ENCODE results near the gene UBE2J2. TPM values are rescaled to one million over a fixed set of nuclear protein-coding genes. Genes with fewer than 3 reads are reported as not detected.

Gene UBE2J2
- total RNA-seq, 4 donors from 2014 or later, result 30.2 to 70.0 (median 60.0) TPM

DNA sequence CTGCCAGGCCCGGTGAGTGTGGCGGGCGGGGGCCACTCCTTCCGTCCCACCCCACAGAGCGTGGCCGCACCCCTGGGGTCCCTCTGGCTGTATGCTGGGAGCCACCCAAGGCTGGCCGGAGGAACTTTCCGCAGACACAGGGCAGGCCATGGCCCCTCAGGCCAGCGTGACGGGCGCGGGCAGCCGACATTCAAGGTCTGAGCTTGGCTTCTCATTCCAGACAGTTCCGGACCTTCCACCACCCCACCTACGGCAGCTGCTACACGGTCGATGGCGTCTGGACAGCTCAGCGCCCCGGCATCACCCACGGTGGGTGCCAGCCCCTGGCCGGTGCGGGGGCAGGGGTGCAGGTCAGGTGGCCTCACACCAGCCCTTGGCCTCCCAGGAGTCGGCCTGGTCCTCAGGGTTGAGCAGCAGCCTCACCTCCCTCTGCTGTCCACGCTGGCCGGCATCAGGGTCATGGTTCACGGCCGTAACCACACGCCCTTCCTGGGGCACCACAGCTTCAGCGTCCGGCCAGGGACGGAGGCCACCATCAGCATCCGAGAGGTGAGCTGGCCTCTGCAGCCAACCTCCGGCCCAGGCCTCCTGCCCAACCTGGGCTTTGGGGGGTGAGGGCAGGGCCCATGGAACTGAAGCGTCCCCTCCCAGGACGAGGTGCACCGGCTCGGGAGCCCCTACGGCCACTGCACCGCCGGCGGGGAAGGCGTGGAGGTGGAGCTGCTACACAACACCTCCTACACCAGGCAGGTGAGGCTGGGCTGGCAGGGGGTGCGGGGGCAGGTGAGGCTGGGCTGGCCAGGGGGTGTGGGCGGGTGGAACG, 13.8 kb upstream of the UBE2J2 start:
- TF ChIP-seq POLR2A (IDR thresholded peaks at IDR 0.05) (no peak), EP300 (IDR thresholded peaks at IDR 0.05) (no peak), POLR2AphosphoS5 (IDR thresholded peaks at IDR 0.05) (no peak)
- TF ChIP-seq, protein P1, sequence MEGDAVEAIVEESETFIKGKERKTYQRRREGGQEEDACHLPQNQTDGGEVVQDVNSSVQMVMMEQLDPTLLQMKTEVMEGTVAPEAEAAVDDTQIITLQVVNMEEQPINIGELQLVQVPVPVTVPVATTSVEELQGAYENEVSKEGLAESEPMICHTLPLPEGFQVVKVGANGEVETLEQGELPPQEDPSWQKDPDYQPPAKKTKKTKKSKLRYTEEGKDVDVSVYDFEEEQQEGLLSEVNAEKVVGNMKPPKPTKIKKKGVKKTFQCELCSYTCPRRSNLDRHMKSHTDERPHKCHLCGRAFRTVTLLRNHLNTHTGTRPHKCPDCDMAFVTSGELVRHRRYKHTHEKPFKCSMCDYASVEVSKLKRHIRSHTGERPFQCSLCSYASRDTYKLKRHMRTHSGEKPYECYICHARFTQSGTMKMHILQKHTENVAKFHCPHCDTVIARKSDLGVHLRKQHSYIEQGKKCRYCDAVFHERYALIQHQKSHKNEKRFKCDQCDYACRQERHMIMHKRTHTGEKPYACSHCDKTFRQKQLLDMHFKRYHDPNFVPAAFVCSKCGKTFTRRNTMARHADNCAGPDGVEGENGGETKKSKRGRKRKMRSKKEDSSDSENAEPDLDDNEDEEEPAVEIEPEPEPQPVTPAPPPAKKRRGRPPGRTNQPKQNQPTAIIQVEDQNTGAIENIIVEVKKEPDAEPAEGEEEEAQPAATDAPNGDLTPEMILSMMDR (IDR thresholded peaks at IDR 0.05), result no peak
- Histone ChIP-seq H3K4me3 (no peak overlapping the region), H3K27me3 (peaks cover 33% of the 10 kb centered on the region), H3K9me3 (no peaks in the 10 kb centered on the region), H3K36me3 (no peaks in the 10 kb centered on the region), H3K27ac (no peak overlapping the region), H3K4me1 (peaks cover 23% of the 10 kb centered on the region)
- DNase-seq (ENCODE audit: low spot score in 2 of 2), result no peak
- 74% methylated on average over 7 of the region's 46 CpGs for WGBS

DNA sequence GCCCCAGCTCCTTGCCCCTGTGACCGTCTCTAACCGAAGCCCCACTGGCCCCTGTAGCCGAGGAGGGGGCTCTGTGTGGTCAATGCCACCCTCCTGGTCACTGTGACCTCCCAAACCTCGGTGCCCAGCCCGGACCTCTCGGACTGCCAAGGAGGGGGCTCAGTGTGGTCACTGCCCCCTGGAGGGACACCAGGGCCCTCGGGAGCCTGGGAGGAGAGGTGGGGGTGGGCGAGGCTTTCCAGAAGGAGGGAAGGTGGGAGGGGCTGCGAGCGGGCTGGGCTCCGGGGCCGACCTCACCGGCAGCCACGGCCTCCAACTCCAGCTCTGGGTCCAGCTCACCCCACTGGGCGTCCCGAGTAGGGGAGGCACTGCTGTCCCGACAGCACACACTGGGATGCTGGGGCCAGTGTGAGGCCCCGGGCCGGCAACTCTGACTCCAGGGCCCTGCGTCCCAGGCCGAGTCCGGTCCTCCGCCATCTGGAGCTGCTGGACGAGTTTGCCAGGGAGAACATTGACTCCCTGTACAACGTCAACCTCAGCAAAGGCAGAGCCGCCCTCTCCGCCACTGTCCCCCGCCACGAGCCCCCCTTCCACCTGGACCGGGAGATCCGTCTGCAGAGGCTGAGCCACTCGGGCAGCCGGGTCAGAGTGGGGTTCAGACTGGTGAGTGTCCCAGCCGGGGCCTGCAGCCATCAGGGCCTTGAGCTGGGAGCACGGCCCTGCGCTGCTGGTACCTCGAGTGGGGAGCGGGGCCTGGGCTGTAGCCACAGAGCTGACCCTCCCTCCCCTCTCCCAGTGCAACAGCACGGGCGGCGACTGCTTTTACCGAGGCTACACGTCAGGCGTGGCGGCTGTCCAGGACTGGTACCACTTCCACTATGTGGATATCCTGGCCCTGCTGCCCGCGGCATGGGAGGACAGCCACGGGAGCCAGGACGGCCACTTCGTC, 12.9 kb upstream of the UBE2J2 start:
- Histone ChIP-seq H3K36me3 (no peaks in the 10 kb centered on the region), H3K4me1 (peaks cover 24% of the 10 kb centered on the region), H3K9me3 (no peaks in the 10 kb centered on the region), H3K27ac (no peak overlapping the region), H3K27me3 (peaks cover 33% of the 10 kb centered on the region), H3K4me3 (no peak overlapping the region)
- no peak for DNase-seq (ENCODE audit: low spot score in 2 of 2)
- TF ChIP-seq EP300 (IDR thresholded peaks at IDR 0.05) (no peak), POLR2A (IDR thresholded peaks at IDR 0.05) (no peak), POLR2AphosphoS5 (IDR thresholded peaks at IDR 0.05) (no peak)
- TF ChIP-seq, protein P1 (IDR thresholded peaks at IDR 0.05), result no peak
- whole genome bisulfite sequencing, result no CpG with 5 or more reads among the region's 50 CpGs

DNA sequence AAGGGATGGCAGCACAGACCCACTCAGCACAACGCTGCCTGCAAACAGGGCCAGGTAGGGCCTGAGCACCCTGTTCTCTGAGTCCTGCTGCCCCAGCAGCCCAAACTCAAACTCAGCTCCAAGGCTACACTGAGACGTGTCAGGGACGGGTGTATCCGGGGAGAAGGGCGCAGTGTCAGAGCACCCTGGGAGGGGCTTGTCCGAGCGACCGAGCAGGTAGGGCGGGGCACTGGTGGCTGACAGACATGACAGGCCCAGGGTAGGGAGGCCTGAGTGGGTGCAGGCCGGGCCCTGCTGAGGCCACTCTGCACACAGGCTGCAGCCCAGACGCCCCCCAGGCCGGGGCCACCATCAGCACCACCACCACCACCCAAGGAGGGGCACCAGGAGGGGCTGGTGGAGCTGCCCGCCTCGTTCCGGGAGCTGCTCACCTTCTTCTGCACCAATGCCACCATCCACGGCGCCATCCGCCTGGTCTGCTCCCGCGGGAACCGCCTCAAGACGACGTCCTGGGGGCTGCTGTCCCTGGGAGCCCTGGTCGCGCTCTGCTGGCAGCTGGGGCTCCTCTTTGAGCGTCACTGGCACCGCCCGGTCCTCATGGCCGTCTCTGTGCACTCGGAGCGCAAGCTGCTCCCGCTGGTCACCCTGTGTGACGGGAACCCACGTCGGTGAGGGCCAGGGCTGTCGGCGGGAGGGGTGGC, 12.1 kb upstream of the UBE2J2 start:
- Histone ChIP-seq H3K36me3 (no peaks in the 10 kb centered on the region), H3K27ac (no peak overlapping the region), H3K4me1 (peaks cover 17% of the 10 kb centered on the region), H3K9me3 (no peaks in the 10 kb centered on the region), H3K27me3 (peaks cover 33% of the 10 kb centered on the region), H3K4me3 (no peak overlapping the region)
- TF ChIP-seq POLR2A (IDR thresholded peaks at IDR 0.05) (no peak), POLR2AphosphoS5 (IDR thresholded peaks at IDR 0.05) (no peak), EP300 (IDR thresholded peaks at IDR 0.05) (no peak)
- WGBS, result 60% methylated on average over 2 of the region's 37 CpGs
- DNase-seq (ENCODE audit: low spot score in 2 of 2), result no peak

DNA sequence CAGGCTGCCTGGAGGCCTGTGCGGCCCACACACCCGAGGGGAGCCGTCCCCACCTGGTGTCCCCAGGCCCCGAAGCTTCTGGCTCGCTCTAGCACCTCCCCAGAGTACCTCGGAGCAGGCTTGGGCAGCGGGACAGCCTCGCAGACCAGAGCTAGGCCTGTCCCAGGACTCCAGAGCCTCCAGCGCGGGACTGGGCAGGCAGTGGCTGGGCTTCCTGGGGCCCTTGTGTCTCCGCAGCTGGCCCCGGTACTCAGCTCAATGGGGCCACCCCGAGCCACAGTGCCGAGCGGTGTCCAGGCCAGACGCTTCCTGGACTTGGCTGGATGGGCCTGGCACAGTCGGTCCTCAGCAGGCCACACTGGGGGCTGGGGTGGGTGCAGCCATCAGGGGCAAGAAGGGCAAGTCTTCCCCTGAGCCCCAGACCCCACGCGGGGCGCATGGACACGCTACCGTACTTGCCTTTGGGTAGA, 11.5 kb upstream of the UBE2J2 start:
- H3K27me3 ChIP-seq, result peaks cover 33% of the 10 kb centered on the region
- no peak overlapping the region for H3K27ac ChIP-seq
- WGBS, result 76% methylated on average over 7 of the region's 22 CpGs
- peaks cover 12% of the 10 kb centered on the region for H3K4me1 ChIP-seq
- no peak overlapping the region for H3K4me3 ChIP-seq
- DNase-seq (ENCODE audit: low spot score in 2 of 2), result no peak
- no peaks in the 10 kb centered on the region for H3K9me3 ChIP-seq
- TF ChIP-seq EP300 (IDR thresholded peaks at IDR 0.05) (no peak), POLR2A (IDR thresholded peaks at IDR 0.05) (no peak), POLR2AphosphoS5 (IDR thresholded peaks at IDR 0.05) (no peak)
- TF ChIP-seq, protein P1 (IDR thresholded peaks at IDR 0.05), result no peak
- no peaks in the 10 kb centered on the region for H3K36me3 ChIP-seq

All from suprapubic skin (tissue), 4 donors.